Cardiac fibroblast (primary cell): ENCODE measurements around the gene COQ10A.

Experiments used
- DNase-seq, 2 donors: peaks; one replicate each; pipeline versions ENCODE4 v3.0.0 to v3.0.0-alpha.2; 2010; ENCODE audit warnings: low read depth in 2 of 2
- H3K4me3 ChIP-seq, 2 donors: replicated peaks in 1 of 2; 1 replicate in 1 of 2; 2 replicates in 1 of 2; pipeline ENCODE4 v1.5.1; 2011; ENCODE audit warnings: low read depth in 2 of 2, low read length in 2 of 2, mild to moderate bottlenecking in 2 of 2, moderate library complexity in 1 of 2
- TF ChIP-seq, protein P1 (sequence below): IDR thresholded peaks from one replicate; pipeline ENCODE4 v1.5.1; 2011; ENCODE audit warnings: low read depth, mild to moderate bottlenecking, low read length, inconsistent platforms

Gene COQ10A

DNA sequence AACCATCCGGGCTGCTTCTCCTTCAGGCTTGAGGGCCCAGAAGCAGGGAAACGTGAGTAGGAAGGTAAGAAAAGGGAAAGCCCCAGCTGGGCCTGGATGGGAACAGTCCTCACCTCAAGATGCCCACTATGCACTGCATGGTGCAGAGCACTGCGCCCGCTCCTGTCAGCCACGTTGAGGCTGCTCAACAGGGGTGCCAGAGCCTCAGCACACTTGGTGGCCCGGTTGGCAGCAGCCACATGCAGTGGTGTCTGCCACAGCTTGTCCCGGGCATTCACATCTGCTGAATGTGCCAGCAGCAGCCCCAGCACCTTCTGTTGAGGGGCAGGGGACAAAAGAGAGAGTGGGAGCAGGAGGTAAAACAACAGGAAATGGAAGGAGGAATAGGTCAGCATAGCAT lies 11.1 kb upstream of the COQ10A start:
- DNase-seq, result no peak
- TF ChIP-seq, protein P1, sequence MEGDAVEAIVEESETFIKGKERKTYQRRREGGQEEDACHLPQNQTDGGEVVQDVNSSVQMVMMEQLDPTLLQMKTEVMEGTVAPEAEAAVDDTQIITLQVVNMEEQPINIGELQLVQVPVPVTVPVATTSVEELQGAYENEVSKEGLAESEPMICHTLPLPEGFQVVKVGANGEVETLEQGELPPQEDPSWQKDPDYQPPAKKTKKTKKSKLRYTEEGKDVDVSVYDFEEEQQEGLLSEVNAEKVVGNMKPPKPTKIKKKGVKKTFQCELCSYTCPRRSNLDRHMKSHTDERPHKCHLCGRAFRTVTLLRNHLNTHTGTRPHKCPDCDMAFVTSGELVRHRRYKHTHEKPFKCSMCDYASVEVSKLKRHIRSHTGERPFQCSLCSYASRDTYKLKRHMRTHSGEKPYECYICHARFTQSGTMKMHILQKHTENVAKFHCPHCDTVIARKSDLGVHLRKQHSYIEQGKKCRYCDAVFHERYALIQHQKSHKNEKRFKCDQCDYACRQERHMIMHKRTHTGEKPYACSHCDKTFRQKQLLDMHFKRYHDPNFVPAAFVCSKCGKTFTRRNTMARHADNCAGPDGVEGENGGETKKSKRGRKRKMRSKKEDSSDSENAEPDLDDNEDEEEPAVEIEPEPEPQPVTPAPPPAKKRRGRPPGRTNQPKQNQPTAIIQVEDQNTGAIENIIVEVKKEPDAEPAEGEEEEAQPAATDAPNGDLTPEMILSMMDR, result no peak
- H3K4me3 ChIP-seq, result no peak overlapping the region

DNA sequence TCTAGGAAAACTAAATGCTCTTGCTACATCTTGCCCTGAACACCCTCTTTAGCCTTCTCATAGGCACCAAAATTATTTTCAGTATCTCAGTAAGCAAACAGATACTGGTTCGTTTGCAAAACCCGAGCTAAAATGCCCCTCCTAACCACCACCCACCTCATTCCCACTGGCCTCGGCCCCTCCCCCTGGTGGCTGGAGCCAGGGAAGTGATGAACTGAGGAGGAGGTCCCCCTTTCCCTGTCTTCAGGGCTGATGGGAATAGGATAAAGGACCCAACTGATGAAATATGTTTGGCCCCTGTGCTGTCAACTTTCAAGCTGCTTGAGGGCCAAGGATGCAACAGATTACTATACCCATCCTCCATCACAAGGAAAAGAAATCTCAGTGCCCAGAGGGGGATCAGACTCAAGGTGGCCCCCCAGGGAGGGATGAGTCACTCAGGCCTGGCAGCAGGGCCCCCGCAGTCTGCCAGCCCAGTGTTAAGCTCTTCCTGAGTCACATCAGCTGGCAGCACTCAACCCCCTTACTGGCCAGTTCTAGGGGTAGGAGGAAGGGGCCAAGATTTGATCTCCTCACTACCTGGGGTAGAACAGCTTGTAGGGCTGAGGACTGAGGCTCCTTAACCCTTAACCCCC lies 10.3 kb upstream of the COQ10A start:
- TF ChIP-seq, protein P1, result no peak
- peak overlapping the region; percentile 1 to 83 for H3K4me3 ChIP-seq
- peak; percentile 53 to 69 for DNase-seq

DNA sequence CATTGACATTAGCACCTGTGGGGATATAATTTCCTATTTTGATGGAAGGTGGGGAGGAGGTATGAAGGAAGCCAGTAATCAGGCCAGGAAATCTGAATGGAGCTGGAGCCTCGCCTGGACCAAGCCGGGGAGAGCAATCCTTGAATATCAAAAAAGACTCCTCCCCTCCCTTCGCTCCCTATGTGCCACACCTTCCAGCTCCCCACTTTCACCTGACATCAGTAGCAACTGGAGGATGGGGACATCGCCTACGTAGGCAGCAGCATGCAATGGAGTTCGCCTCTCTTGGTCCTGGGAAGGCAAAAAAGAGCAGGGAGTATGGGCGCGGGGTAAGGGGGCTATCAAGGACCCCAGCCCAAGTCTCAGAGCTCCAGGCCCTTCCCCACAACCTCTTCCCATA lies 9.7 kb upstream of the COQ10A start:
- no peak for DNase-seq
- H3K4me3 ChIP-seq, result peak overlapping the region; percentile 71 to 83
- TF ChIP-seq, protein P1, result no peak

DNA sequence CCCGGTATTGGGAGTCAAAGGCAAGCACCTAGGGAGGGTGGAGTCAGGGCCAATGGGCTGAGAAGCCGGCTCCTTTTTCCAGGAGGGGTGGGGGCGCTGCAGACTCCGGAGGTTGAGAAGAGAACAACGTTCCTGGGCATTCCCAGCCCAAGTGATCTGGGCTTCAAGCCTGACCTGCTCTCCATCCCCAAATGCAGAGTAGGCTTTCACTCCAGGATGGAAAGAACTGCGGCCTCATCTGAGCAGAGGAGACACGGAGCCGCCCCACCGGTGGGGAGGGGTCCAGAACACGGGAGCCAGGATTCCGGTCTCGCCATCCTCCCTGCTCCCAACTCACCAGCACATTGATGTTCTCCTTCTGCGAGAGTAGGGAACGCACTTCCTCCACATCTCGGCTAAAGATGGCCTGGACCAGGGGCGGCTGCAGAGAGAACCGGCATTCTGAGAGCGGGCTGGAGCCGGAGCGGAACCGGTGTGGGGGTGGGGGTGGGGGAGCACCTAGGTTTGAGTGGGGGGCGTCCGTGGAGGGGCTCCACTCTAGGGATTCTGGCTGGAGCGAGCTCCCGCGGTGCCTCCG lies 9.2 kb upstream of the COQ10A start:
- H3K4me3 ChIP-seq, result peak overlapping the region; percentile 71 to 83
- DNase-seq, result peak; percentile 27
- TF ChIP-seq, protein P1, result no peak

DNA sequence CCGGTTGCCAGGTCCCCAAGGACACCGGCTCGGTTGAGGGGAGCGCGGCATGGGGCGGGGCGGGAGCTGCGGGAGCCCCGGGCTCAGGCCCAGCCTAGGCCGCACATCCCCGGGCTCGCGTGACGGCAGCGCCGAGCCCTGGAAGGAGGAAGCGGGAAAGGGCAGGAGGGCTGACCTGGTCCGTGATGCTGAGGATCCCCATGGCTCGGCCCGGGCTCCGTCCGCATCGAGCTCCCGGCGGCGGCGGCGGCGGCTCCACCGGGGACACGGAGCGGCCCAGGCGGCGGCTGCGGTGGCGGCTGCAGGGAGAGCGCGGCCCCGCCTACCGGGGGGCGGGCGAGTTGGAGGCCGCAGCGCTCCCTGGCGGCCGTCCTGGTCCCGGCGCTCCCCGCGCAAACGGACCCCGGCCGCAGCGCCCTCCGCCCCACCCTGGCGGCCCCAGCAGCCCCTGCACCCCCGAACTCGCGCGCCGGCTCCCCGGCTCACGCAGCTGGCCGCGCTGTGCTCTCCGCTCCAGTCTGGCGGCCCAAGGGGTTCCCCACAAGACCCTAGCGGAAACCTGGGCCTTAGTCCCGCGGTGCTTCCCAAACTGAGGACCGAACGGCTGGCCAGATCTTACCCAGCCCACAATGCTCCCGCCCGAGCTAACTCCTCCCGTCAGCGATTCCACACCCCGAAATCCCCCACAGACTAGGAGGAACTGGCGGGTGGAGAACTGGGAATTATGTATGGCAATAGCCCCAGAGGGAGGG lies 8.5 kb upstream of the COQ10A start, which contains the start of gene ANKRD52:
TSS of gene ANKRD52 (minus strand) at position 317 of the 752 bp plus-strand sequence. CDS start at position 202, 115 bp downstream.
- DNase-seq, result peak; percentile 69 to 85
- TF ChIP-seq, protein P1, result peak; percentile 27
- peak within 1 kb of the TSS; percentile 71 to 83 for H3K4me3 ChIP-seq

DNA sequence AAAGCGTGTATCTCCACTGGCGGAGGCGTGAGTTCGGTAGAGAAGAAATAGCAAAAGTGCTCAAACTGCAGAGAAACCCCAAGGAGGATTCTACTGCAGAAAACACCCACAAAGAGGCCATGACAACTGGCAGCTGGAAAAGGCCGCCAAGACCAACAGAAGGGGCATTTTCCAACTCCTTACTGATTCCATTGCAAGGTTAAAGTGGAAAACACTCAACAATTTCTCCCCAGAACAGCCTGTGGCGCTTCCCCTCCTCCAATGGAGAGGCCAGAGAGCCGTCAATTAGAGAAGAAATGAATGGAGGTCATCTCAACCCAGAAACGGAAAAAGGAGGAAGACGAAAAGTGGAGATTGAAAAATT lies 7.9 kb upstream of the COQ10A start:
- TF ChIP-seq, protein P1, result peak; percentile 0
- no peak for DNase-seq
- H3K4me3 ChIP-seq, result peak overlapping the region; percentile 64 to 67
